ENCODE data around the gene CCL2.

The CCL2 gene

DNA sequence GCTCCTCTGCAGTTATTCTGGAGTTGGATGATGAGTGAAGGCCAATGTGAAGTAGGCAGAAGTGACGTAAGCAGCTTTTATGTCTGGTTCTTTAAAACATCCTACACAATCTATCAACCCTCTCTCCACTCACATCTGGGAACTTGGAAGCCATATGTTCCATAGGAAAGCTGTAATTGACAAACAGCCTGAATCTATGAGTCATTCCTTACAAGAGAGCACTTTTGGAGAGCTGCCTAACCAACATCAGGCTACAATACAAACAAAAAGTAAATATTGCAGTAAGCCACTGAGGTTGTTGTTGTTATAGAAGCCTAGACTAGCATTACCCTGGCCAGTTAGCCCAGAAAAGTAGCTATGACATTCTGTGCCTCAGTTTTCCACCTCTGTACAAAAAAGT is 20.8 kb downstream of the CCL2 start:
- H3K4me1 ChIP-seq (ENCODE audit: low read length): no peaks in the 10 kb centered on the region
- TF ChIP-seq EZH2phosphoT487 (IDR thresholded peaks at IDR 0.05; ENCODE audit: low read depth): no peak
- TF ChIP-seq, protein P1, sequence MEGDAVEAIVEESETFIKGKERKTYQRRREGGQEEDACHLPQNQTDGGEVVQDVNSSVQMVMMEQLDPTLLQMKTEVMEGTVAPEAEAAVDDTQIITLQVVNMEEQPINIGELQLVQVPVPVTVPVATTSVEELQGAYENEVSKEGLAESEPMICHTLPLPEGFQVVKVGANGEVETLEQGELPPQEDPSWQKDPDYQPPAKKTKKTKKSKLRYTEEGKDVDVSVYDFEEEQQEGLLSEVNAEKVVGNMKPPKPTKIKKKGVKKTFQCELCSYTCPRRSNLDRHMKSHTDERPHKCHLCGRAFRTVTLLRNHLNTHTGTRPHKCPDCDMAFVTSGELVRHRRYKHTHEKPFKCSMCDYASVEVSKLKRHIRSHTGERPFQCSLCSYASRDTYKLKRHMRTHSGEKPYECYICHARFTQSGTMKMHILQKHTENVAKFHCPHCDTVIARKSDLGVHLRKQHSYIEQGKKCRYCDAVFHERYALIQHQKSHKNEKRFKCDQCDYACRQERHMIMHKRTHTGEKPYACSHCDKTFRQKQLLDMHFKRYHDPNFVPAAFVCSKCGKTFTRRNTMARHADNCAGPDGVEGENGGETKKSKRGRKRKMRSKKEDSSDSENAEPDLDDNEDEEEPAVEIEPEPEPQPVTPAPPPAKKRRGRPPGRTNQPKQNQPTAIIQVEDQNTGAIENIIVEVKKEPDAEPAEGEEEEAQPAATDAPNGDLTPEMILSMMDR (IDR thresholded peaks at IDR 0.05; ENCODE audit: low read depth, low read length): no peak

DNA sequence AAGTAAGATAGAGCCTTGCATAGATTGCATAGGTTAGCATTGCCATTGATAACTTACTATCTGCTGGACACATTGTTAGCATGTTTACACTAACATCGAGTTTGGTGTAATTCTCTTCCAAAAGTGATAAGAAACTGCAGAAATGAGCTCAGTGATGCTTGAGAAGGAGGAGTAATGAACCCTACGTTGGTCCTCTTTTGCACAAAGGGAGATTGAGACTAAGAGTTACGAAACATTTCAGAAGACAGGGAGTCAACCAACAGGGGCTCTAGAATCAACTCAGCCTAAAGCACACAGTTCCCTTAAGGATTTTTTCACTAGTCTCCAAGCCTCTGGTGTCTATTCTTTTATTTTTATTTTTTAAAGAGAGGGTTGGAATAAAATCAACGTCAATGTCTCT is 21.7 kb downstream of the CCL2 start:
- Histone ChIP-seq H3K27me3 (ENCODE audit: low read depth, low read length) (peaks cover 39% of the 10 kb centered on the region), H3K27ac (ENCODE audit: low read length) (no peak overlapping the region), H3K4me3 (ENCODE audit: low read length) (no peak overlapping the region), H4K20me1 (ENCODE audit: insufficient read depth, low read length) (no peaks in the 10 kb centered on the region), H3K9me3 (ENCODE audit: insufficient read depth, low read length) (no peaks in the 10 kb centered on the region), H3K36me3 (replicated peaks; ENCODE audit: low read depth, low read length) (no peaks in the 10 kb centered on the region), H2AFZ (ENCODE audit: low read depth, low read length) (no peak overlapping the region), H3K9ac (ENCODE audit: low read length) (no peak overlapping the region), H3K79me2 (ENCODE audit: low read length) (no peaks in the 10 kb centered on the region), H3K4me2 (ENCODE audit: low read length) (no peak overlapping the region), H3K4me1 (ENCODE audit: low read length) (no peaks in the 10 kb centered on the region)
- no peak for TF ChIP-seq EZH2phosphoT487 (IDR thresholded peaks at IDR 0.05; ENCODE audit: low read depth)
- TF ChIP-seq, protein P1 (IDR thresholded peaks at IDR 0.05; ENCODE audit: low read depth, low read length): no peak

More for the DNA sequence above, 20.8 kb downstream of the CCL2 start:
- H4K20me1 ChIP-seq (ENCODE audit: insufficient read depth, low read length): no peaks in the 10 kb centered on the region
- no peak overlapping the region for H3K9ac ChIP-seq (ENCODE audit: low read length)
- no peaks in the 10 kb centered on the region for H3K36me3 ChIP-seq (replicated peaks; ENCODE audit: low read depth, low read length)
- H3K4me2 ChIP-seq (ENCODE audit: low read length): no peak overlapping the region
- H2AFZ ChIP-seq (ENCODE audit: low read depth, low read length): no peak overlapping the region
- H3K79me2 ChIP-seq (ENCODE audit: low read length): no peaks in the 10 kb centered on the region
- no peak overlapping the region for H3K27ac ChIP-seq (ENCODE audit: low read length)
- peaks cover 46% of the 10 kb centered on the region for H3K27me3 ChIP-seq (ENCODE audit: low read depth, low read length)
- H3K9me3 ChIP-seq (ENCODE audit: insufficient read depth, low read length): no peaks in the 10 kb centered on the region
- H3K4me3 ChIP-seq (ENCODE audit: low read length): no peak overlapping the region

DNA sequence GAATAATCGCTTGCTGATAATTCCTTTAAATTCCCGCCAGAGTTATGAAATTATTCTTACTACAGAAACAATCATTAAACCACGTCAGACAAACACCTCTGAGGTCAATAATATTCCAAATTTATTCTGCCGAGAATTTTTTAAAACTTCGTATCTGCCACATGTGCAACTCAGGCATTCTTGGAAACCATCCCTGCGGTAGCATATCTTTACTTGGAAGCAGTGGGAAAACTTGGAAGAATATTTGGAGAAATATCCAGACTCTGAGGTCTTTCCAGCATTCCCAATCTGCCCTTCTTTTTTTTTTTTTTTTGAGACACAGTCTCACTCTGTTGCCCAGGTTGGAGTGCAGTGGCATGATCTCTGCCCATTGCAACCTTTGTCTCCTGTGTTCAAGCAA is 28.5 kb downstream of the CCL2 start:
- Histone ChIP-seq H3K27ac (ENCODE audit: low read length) (no peak overlapping the region), H2AFZ (ENCODE audit: low read depth, low read length) (no peak overlapping the region), H3K4me1 (ENCODE audit: low read length) (no peaks in the 10 kb centered on the region), H3K79me2 (ENCODE audit: low read length) (no peaks in the 10 kb centered on the region), H3K4me3 (ENCODE audit: low read length) (no peak overlapping the region), H3K4me2 (ENCODE audit: low read length) (no peak overlapping the region), H3K9me3 (ENCODE audit: insufficient read depth, low read length) (no peaks in the 10 kb centered on the region), H3K36me3 (replicated peaks; ENCODE audit: low read depth, low read length) (no peaks in the 10 kb centered on the region), H4K20me1 (ENCODE audit: insufficient read depth, low read length) (no peaks in the 10 kb centered on the region), H3K9ac (ENCODE audit: low read length) (no peak overlapping the region), H3K27me3 (ENCODE audit: low read depth, low read length) (peaks cover 48% of the 10 kb centered on the region)
- TF ChIP-seq, protein P1 (IDR thresholded peaks at IDR 0.05; ENCODE audit: low read depth, low read length): no peak
- no peak for TF ChIP-seq EZH2phosphoT487 (IDR thresholded peaks at IDR 0.05; ENCODE audit: low read depth)

DNA sequence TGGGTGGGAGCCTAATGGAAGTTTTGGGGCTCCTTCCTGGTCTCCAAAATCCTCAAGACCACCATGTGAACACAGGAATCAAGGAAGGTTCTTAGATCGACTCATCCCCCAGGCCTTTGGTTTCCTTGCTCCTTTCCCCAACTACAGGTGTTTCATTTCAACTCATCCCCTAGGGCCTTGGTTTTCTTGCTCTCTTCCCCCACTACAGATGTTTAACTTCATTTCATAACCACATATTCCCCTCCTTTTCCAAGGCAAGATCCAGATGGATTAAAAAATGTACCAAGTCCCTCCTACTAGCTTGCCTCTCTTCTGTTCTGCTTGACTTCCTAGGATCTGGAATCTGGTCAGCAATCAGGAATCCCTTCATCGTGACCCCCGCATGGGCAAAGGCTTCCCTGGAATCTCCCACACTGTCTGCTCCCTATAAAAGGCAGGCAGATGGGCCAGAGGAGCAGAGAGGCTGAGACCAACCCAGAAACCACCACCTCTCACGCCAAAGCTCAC is 30.3 kb downstream of the CCL2 start, which contains the start of gene CCL11:
Gene CCL11 (plus strand): TSS at position 457 of the 507 bp plus-strand sequence. CDS start 67 bp downstream, outside the sequence.
- no peak within 1 kb of the TSS for H3K4me2 ChIP-seq (ENCODE audit: low read length)
- H3K4me1 ChIP-seq (ENCODE audit: low read length): no peaks in the 10 kb centered on the region
- H3K27me3 ChIP-seq (ENCODE audit: low read depth, low read length): peaks cover 66% of the 10 kb centered on the region
- H3K4me3 ChIP-seq (ENCODE audit: low read length): no peak within 1 kb of the TSS
- no peak within 1 kb of the TSS for H3K9ac ChIP-seq (ENCODE audit: low read length)
- H3K36me3 ChIP-seq (replicated peaks; ENCODE audit: low read depth, low read length): no peaks in the 10 kb centered on the region
- H2AFZ ChIP-seq (ENCODE audit: low read depth, low read length): no peak within 1 kb of the TSS
- H3K27ac ChIP-seq (ENCODE audit: low read length): no peak within 1 kb of the TSS
- H3K79me2 ChIP-seq (ENCODE audit: low read length): no peaks in the 10 kb centered on the region
- no peaks in the 10 kb centered on the region for H4K20me1 ChIP-seq (ENCODE audit: insufficient read depth, low read length)
- TF ChIP-seq, protein P1 (IDR thresholded peaks at IDR 0.05; ENCODE audit: low read depth, low read length): no peak
- no peak for TF ChIP-seq EZH2phosphoT487 (IDR thresholded peaks at IDR 0.05; ENCODE audit: low read depth)
- no peaks in the 10 kb centered on the region for H3K9me3 ChIP-seq (ENCODE audit: insufficient read depth, low read length)

Measured in OCI-LY3 (cell line).